Lung (tissue), 12 donors: ENCODE measurements around the gene ATP6V1E1. TPM values are rescaled to one million over a fixed set of nuclear protein-coding genes. Genes with fewer than 3 reads are reported as not detected.

Source experiments
- ATAC-seq: fragments of 200-7000 bp; cut with Tn5 transposase; one replicate; pipeline ENCODE4 v1.9.1; 2020; ENCODE audit warnings: moderate number of reproducible peaks; ENCODE audit not compliant: insufficient read depth, low FRiP score
- DNase-seq, 3 donors: peaks; one replicate each; pipeline ENCODE4 v3.0.0-alpha.2; 2013 to 2017
- H3K27ac ChIP-seq, 2 donors: one replicate each; pipeline ENCODE4 v1.5.1; 2013; ENCODE audit warnings: mild to moderate bottlenecking in 2 of 2, moderate library complexity in 2 of 2, control low read depth in 1 of 2, inconsistent platforms in 1 of 2, low read depth in 1 of 2, low read length in 1 of 2
- H3K27me3 ChIP-seq, 3 donors: one replicate each; pipeline ENCODE4 v1.5.1; 2013; ENCODE audit warnings: low read length in 2 of 3; ENCODE audit not compliant: control insufficient read depth in 3 of 3, insufficient read depth in 3 of 3
- H3K36me3 ChIP-seq, 4 donors: one replicate each; pipeline ENCODE4 v1.5.1; 2013; ENCODE audit warnings: low read length in 4 of 4, mild to moderate bottlenecking in 1 of 4, moderate library complexity in 1 of 4; ENCODE audit not compliant: control insufficient read depth in 4 of 4, insufficient read depth in 4 of 4
- H3K4me1 ChIP-seq, 5 donors: one replicate each; pipeline ENCODE4 v1.5.1; 2013; ENCODE audit warnings: low read length in 5 of 5, mild to moderate bottlenecking in 2 of 5, moderate library complexity in 1 of 5; ENCODE audit not compliant: control insufficient read depth in 5 of 5, insufficient read depth in 5 of 5
- H3K4me3 ChIP-seq: one replicate; pipeline ENCODE4 v1.5.1; 2013; ENCODE audit warnings: mild to moderate bottlenecking, control low read depth, moderate library complexity
- H3K9ac ChIP-seq, 2 donors: one replicate each; pipeline ENCODE4 v1.5.1; 2013; ENCODE audit warnings: low read length in 2 of 2, control low read depth in 1 of 2; ENCODE audit not compliant: insufficient read depth in 1 of 2
- H3K9me3 ChIP-seq, 4 donors: one replicate each; pipeline ENCODE4 v1.5.1; 2013; ENCODE audit warnings: low read length in 3 of 4, mild to moderate bottlenecking in 1 of 4, moderate library complexity in 1 of 4; ENCODE audit not compliant: control insufficient read depth in 4 of 4, insufficient read depth in 3 of 4
- CTCF ChIP-seq: IDR thresholded peaks from 2 replicates; pipeline ENCODE4 v1.5.1; 2012; ENCODE audit warnings: mild to moderate bottlenecking; ENCODE audit errors: control extremely low read depth, extremely low read depth
- WGBS, 2 donors: extraction: QIAGEN DNeasy Blood & Tissue Kit; methylation state at CpG; one replicate each; pipeline ENCODE4 v1.1.7; 2013; 5-methylcytosine and 5-hydroxymethylcytosine counted together
- polyA plus RNA-seq, 2 donors: library from polyadenylated mRNA; stranded (reverse); fragments of 200-250 nt; gene quantifications; one replicate each; pipeline ENCODE4 v1.2.1, GENCODE V29; 2013
- total RNA-seq, 2 donors: library from RNA; depleted of rRNA in 1 of 2; stranded (reverse); fragments of >200 nt in 1 of 2; gene quantifications; one replicate each; pipeline ENCODE4 v1.2.1, GENCODE V29; 2014 to 2021
- donor health status: control.
- donor health status: control.
- donor health status: Bipolar disorder and iron deficiency.
- donor health status: healthy.
- donor health status: DM: yes; HTN: yes; CAD: no.

ATP6V1E1 gene
- total and polyA plus RNA-seq, 4 donors = 109 to 199 (median 124) TPM

GRCh38 chr22:17641269-17641668 is 12.7 kb upstream of the ATP6V1E1 start:
- 36 to 61% methylated on average over 3 of the region's 3 CpGs for WGBS, 2 donors
- no peak overlapping the region for H3K27ac ChIP-seq
- H3K4me1 ChIP-seq = peaks cover 4 to 16% (median 8%) of the 10 kb centered on the region in 5 donors
- ATAC-seq = no peak
- peaks cover 0 to 7% (median 0%) of the 10 kb centered on the region in 4 donors for H3K36me3 ChIP-seq
- no peak overlapping the region for H3K9ac ChIP-seq
- H3K4me3 ChIP-seq = no peak overlapping the region
- TF ChIP-seq CTCF = no peak
- no peak for DNase-seq
- no peaks in the 10 kb centered on the region for H3K9me3 ChIP-seq
- H3K27me3 ChIP-seq = no peaks in the 10 kb centered on the region

GRCh38 chr22:17639247-17639741 is 10.7 kb upstream of the ATP6V1E1 start:
- WGBS, 2 donors = 6 to 7% methylated on average over 8 of the region's 8 CpGs

GRCh38 chr22:17638432-17639246 is 10.1 kb upstream of the ATP6V1E1 start, which contains the start of gene BCL2L13:
Gene BCL2L13, plus strand, starts transcription at chr22:17638757. Its CDS starts 16,955 bp downstream, at chr22:17655712.
- ATAC-seq (peak; percentile 98), DNase-seq (peak; percentile 94 to 96 (median 95))
- peaks cover 0 to 7% (median 0%) of the 10 kb centered on the region in 4 donors for H3K36me3 ChIP-seq
- peaks cover 4 to 16% (median 8%) of the 10 kb centered on the region in 5 donors for H3K4me1 ChIP-seq
- H3K9ac ChIP-seq = peak within 1 kb of the TSS; percentile 91 to 100
- 0 to 1% methylated on average over 67 to 70 of the region's 70 CpGs for WGBS, 2 donors
- H3K27me3 ChIP-seq = no peaks in the 10 kb centered on the region
- H3K9me3 ChIP-seq = no peaks in the 10 kb centered on the region
- TF ChIP-seq CTCF = no peak
- peak within 1 kb of the TSS; percentile 73 for H3K4me3 ChIP-seq
- peak within 1 kb of the TSS; percentile 99 for H3K27ac ChIP-seq

More at GRCh38 chr22:17639247-17639741, 10.7 kb upstream of the ATP6V1E1 start:
- H3K9ac ChIP-seq = peak overlapping the region; percentile 91 to 100
- H3K9me3 ChIP-seq = no peaks in the 10 kb centered on the region
- peaks cover 4 to 16% (median 8%) of the 10 kb centered on the region in 5 donors for H3K4me1 ChIP-seq
- TF ChIP-seq CTCF = no peak
- no peak for ATAC-seq
- H3K27ac ChIP-seq = peak overlapping the region; percentile 99
- DNase-seq = peak; percentile 68 to 86 (median 83)
- H3K27me3 ChIP-seq = no peaks in the 10 kb centered on the region
- H3K36me3 ChIP-seq = peaks cover 0 to 7% (median 0%) of the 10 kb centered on the region in 4 donors
- peak overlapping the region; percentile 73 for H3K4me3 ChIP-seq
